ENCODE measurements around the gene OR51B6. TPM values are rescaled to one million over a fixed set of nuclear protein-coding genes. Genes with fewer than 3 reads are reported as not detected.

OR51B6 gene
- total RNA-seq, 4 donors from 2014 or later: not detected

- TF ChIP-seq, protein P1, sequence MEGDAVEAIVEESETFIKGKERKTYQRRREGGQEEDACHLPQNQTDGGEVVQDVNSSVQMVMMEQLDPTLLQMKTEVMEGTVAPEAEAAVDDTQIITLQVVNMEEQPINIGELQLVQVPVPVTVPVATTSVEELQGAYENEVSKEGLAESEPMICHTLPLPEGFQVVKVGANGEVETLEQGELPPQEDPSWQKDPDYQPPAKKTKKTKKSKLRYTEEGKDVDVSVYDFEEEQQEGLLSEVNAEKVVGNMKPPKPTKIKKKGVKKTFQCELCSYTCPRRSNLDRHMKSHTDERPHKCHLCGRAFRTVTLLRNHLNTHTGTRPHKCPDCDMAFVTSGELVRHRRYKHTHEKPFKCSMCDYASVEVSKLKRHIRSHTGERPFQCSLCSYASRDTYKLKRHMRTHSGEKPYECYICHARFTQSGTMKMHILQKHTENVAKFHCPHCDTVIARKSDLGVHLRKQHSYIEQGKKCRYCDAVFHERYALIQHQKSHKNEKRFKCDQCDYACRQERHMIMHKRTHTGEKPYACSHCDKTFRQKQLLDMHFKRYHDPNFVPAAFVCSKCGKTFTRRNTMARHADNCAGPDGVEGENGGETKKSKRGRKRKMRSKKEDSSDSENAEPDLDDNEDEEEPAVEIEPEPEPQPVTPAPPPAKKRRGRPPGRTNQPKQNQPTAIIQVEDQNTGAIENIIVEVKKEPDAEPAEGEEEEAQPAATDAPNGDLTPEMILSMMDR (IDR thresholded peaks at IDR 0.05; ENCODE audit: low read depth): no peak
Observed at GRCh38 chr11:5349550-5349949, 1.8 kb upstream of the OR51B6 start.

DNA sequence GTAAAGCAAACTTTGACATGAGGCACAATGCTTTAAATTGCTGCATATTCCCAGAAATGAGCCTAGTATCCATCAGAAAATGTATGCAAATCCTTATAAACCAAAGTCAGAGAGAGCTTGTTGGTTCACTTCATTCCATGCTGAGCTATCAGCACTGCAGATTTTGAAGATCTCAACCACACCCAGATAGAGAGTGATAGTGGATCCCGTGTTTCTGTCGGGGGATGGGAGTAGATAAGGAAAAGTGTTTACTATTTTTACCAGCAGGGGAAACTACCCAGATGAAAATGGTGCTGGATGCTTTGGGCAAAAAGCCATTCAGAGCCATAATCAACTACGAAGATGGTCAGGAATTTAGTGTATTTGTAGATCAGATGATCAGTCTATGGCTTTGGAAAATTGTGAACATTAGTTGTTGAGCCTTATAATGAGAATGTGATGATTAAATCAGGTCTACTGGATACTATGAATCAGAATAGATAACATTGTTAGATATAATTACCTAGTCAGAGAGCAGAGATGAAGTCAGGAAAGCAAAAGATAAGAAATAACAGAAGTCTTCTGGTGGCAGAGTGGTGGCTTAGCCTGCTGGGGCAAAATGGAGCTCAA, 10.8 kb downstream of the OR51B6 start:
- TF ChIP-seq, protein P1 (IDR thresholded peaks at IDR 0.05; ENCODE audit: low read depth): no peak

GRCh38 chr11:5363679-5364078, 12.4 kb downstream of the OR51B6 start:
- TF ChIP-seq, protein P1 (IDR thresholded peaks at IDR 0.05; ENCODE audit: low read depth): no peak

DNA sequence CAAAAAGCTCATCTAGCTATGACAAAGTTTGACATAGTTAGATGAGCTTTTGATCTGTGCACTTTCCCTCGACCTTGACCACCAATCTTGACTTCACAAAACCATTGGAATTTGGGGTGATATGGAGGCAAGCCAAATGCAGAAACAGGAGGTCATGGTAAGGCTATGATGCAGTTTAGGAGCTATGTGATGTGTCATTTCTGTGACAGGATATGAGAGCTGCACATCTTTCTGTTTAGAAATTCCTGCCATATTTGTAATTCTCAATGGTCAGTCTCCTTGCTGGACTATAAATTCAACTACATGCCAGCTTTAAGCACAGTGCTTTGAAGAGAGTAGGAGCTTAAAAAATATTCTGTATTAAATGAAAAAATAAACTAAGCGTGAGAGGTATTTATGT, 12.9 kb downstream of the OR51B6 start:
- TF ChIP-seq, protein P1 (IDR thresholded peaks at IDR 0.05; ENCODE audit: low read depth): no peak

- TF ChIP-seq, protein P1 (IDR thresholded peaks at IDR 0.05; ENCODE audit: low read depth): no peak
Observed at GRCh38 chr11:5366856-5367255, 15.5 kb downstream of the OR51B6 start.

DNA sequence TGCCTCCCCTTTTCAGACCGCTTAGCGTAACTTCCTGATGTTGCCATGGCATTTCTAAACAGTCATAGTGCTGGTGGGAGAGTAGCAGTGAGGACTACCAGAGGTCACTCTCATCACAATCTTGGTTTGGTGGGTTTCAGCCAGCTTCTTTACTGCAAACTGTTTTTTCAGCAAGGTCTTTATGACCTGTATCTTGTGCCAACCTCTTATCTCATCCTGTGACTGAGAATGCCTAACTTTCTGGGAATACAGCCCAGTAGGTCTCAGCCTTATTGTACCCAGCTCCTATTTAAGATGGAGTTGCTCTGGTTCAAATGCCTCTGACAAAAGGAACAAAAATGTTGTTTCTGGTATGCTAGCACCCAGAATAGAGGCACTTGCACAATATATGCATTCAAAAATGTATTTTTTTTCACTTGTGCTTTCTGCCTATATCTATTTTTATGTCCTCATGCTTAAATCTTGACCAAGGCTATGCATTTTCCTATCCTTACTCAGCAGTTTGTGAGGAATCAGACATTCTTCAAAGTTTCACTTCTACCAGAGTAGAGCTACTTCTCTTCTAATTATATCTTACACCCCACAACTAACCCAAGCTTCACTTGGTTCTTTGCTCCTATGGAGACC, 16.3 kb downstream of the OR51B6 start:
- TF ChIP-seq, protein P1 (IDR thresholded peaks at IDR 0.05; ENCODE audit: low read depth): no peak

GRCh38 chr11:5368502-5369043, 17.3 kb downstream of the OR51B6 start:
- TF ChIP-seq, protein P1 (IDR thresholded peaks at IDR 0.05; ENCODE audit: low read depth): no peak

Data from subcutaneous adipose tissue (tissue), 4 donors.